Ovary (tissue), 9 donors: ENCODE measurements around the gene AGO1. TPM values are rescaled to one million over a fixed set of nuclear protein-coding genes. Genes with fewer than 3 reads are reported as not detected.
"Not testable (repeated sequence)": the region's sequence is repeated elsewhere in the genome, so short reads cannot be mapped to it uniquely, and the experiment has no call there.

Source experiments
- DNase-seq, 5 donors: peaks; one replicate each; pipeline ENCODE4 v3.0.0-alpha.2; 2019 to 2020
- H3K27ac ChIP-seq, 2 donors: fragments of 200-600 bp; one replicate each; pipeline versions ENCODE4 v1.5.1 to v1.8.0; 2019 to 2022
- H3K27me3 ChIP-seq: fragments of 200-600 bp; one replicate; pipeline ENCODE4 v1.8.0; 2022
- H3K36me3 ChIP-seq: fragments of 200-600 bp; sonication (generic); one replicate; pipeline ENCODE4 v1.5.1; 2019
- H3K4me1 ChIP-seq: one replicate; pipeline ENCODE4 v1.8.1; 2013; ENCODE audit warnings: mild to moderate bottlenecking, moderate library complexity; ENCODE audit not compliant: insufficient read depth
- H3K4me3 ChIP-seq: fragments of 200-600 bp; sonication (generic); one replicate; pipeline ENCODE4 v1.5.1; 2017
- H3K9me3 ChIP-seq, 2 donors: fragments of 200-600 bp in 1 of 2; sonication (generic) in 1 of 2; one replicate each; pipeline versions ENCODE4 v1.5.1 to v1.8.1; 2013 to 2019; ENCODE audit warnings: mild to moderate bottlenecking in 1 of 2, moderate library complexity in 1 of 2
- CTCF ChIP-seq, 3 donors: fragments of 450-650 bp in 2 of 3; fragments of 200-600 bp in 1 of 3; IDR thresholded peaks; one replicate each; pipeline versions ENCODE4 v1.5.1 to v1.8.0; 2016 to 2022; ENCODE audit warnings: antibody characterized with exemption in 3 of 3, mild to moderate bottlenecking in 1 of 3
- EP300 ChIP-seq: sonication (generic); formaldehyde crosslinking; IDR thresholded peaks from one replicate; pipeline ENCODE4 v1.6.1; 2017; ENCODE audit warnings: antibody characterized with exemption
- POLR2A ChIP-seq: fragments of 450-650 bp; IDR thresholded peaks from one replicate; pipeline ENCODE4 v1.6.1; 2017; ENCODE audit warnings: antibody characterized with exemption, mild to moderate bottlenecking, moderate library complexity
- WGBS, 3 donors: extraction: QIAGEN DNeasy Blood & Tissue Kit in 1 of 3; methylation state at CpG; one replicate each; pipeline versions ENCODE4 v1.1.5 to v1.1.7; 2013 to 2017; 5-methylcytosine and 5-hydroxymethylcytosine counted together
- intact Hi-C, 4 donors: fragments of 100-400 bp; cut with DNase I; formaldehyde crosslinking; loops; one replicate each; pipeline versions ENCODE4 v1.11.0 to v1.15.1; 2022 to 2023
- polyA plus RNA-seq, 2 donors: library from polyadenylated mRNA; stranded (reverse); fragments of 200-250 nt in 1 of 2; fragments of 350-450 nt in 1 of 2; fragmentation: Illumina TruSeq in 1 of 2; extraction: RNeasy Lipid Tissue Mini Kit (QIAGEN cat#74804) in 1 of 2; gene quantifications; one replicate each; pipeline ENCODE4 v1.2.3, GENCODE V29; 2013 to 2014
- total RNA-seq, 7 donors: library from RNA; depleted of rRNA in 2 of 7; stranded (reverse); fragments of >200 nt in 2 of 7; fragmentation: NEBNext Ultra II Directional in 3 of 7; extraction: Animal tissue kit (Norgen Biotek cat#: 25700) in 3 of 7; gene quantifications; one replicate each; pipeline versions ENCODE4 v1.1.0 to v1.2.4, GENCODE V29; 2016 to 2023
- donor health status: DM: no; HTN: no; CAD: no; lungs with moderate emphysema.
- donor health status: DM: no; HTN: no; CAD: no.
- donor health status: Bipolar disorder and iron deficiency.
- donor health status: DM: yes; HTN: yes; CAD: no.
- donor health status: DM: no; HTN: no; CAD: no.
- donor health status: DM: yes; HTN: yes; CAD: no.

Gene AGO1
- total and polyA plus RNA-seq, 9 donors = 5.1 to 34.0 (median 27.6) TPM

DNA sequence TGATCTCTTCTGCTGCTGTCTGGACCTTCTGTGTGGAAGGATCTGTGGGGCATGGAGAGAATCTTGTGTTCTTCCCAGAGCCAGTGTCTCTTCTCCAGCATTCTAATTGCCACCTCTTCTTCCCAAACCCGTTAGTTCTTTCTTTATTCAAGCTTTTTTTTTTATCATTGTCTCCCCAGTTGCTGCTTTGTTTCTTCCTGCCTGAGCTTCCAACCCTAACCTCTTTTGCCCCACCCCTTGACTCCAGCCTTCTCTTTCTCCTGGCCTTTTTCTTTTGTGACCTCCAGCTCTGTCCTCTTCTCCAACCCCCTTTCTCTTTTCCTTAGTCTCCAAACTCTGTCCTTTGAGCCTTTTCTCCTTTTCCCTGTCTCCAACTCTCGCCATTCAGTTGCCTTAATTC is 4.5 kb downstream of the AGO1 start:
- Histone ChIP-seq H3K9me3 (no peaks in the 10 kb centered on the region), H3K36me3 (no peaks in the 10 kb centered on the region), H3K27ac (no peak overlapping the region), H3K4me3 (no peak overlapping the region), H3K4me1 (peaks cover 2% of the 10 kb centered on the region), H3K27me3 (no peaks in the 10 kb centered on the region)
- intact Hi-C loops = no loop called here
- DNase-seq = no peak
- TF ChIP-seq EP300 = no peak
- 88 to 90% (median 89%) methylated on average over 2 of the region's 2 CpGs for WGBS, 3 donors

- intact Hi-C loops = no loop called here
- Histone ChIP-seq H3K27ac (no peak overlapping the region), H3K4me1 (no peaks in the 10 kb centered on the region), H3K4me3 (no peak overlapping the region), H3K27me3 (no peaks in the 10 kb centered on the region), H3K36me3 (no peaks in the 10 kb centered on the region), H3K9me3 (no peaks in the 10 kb centered on the region)
- DNase-seq = no peak
- no peak for TF ChIP-seq EP300
- TF ChIP-seq CTCF (IDR thresholded peaks at IDR 0.05) = no peak
- TF ChIP-seq POLR2A = no peak
- WGBS, 3 donors = 90 to 92% (median 90%) methylated on average over 11 of the region's 11 CpGs
These were observed 5.2 kb downstream of the AGO1 start for GRCh38 chr1:35888255-35888654.

- H3K9me3 ChIP-seq, H3K4me1 ChIP-seq, H3K36me3 ChIP-seq, H3K27me3 ChIP-seq, DNase-seq, H3K4me3 ChIP-seq, intact Hi-C loops, H3K27ac ChIP-seq: not testable (repeated sequence)
- 55 to 65% (median 64%) methylated on average over 3 of the region's 3 CpGs for WGBS, 3 donors
These were observed 6.0 kb downstream of the AGO1 start for GRCh38 chr1:35888981-35889380.

DNA sequence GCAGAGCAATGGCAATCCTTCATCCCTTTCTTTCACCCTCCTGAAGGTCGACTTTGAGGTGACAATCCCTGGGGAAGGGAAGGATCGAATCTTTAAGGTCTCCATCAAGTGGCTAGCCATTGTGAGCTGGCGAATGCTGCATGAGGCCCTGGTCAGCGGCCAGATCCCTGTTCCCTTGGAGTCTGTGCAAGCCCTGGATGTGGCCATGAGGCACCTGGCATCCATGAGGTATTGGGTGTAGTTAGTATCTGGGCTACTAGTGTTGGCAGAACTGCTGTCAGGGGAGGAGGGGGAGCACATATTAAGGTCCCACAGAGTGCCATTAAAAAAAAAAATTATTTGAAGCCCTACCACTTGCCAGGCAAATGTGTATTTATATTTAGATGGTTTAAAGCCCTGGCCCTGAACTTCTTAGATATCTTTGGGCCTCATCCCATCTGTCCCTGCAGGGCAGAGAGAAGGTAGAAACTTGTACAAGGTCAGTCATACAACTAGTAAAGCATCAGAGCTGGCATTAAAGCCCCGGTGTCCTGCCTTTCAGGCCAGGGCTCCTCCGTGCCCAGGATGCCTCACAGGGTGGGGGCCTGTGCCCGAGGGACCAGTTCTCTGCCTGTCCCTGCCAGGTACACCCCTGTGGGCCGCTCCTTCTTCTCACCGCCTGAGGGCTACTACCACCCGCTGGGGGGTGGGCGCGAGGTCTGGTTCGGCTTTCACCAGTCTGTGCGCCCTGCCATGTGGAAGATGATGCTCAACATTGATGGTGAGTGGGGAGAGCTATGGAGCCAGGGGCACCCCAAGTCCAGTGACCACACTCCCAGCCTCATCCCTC is 10.3 kb downstream of the AGO1 start:
- Histone ChIP-seq H3K4me1 (peaks cover 3% of the 10 kb centered on the region), H3K4me3 (no peak overlapping the region), H3K27ac (peak overlapping the region in 1 of 2 donors; percentile 55), H3K9me3 (no peaks in the 10 kb centered on the region), H3K27me3 (no peaks in the 10 kb centered on the region), H3K36me3 (no peaks in the 10 kb centered on the region)
- DNase-seq = no peak
- intact Hi-C loops = no loop called here
- WGBS, 3 donors = 93 to 96% (median 95%) methylated on average over 14 of the region's 14 CpGs
- TF ChIP-seq POLR2A (no peak), EP300 (no peak), CTCF (IDR thresholded peaks at IDR 0.05) (no peak)

GRCh38 chr1:35894183-35894582 is 11.2 kb downstream of the AGO1 start:
- Histone ChIP-seq H3K36me3 (no peaks in the 10 kb centered on the region), H3K4me1 (peaks cover 3% of the 10 kb centered on the region), H3K27ac (peak overlapping the region in 1 of 2 donors; percentile 55), H3K4me3 (no peak overlapping the region), H3K9me3 (no peaks in the 10 kb centered on the region), H3K27me3 (no peaks in the 10 kb centered on the region)
- no peak for TF ChIP-seq CTCF (IDR thresholded peaks at IDR 0.05)
- TF ChIP-seq POLR2A = no peak
- TF ChIP-seq EP300 = no peak
- WGBS, 3 donors = 28 to 63% (median 29%) methylated on average over 6 of the region's 6 CpGs
- intact Hi-C loops = no loop called here
- DNase-seq = peak; percentile 38 to 56 (median 48)
